OCI-LY7 (cell line): ENCODE results near the gene ATP5PD. TPM values are rescaled to one million over a fixed set of nuclear protein-coding genes. Genes with fewer than 3 reads are reported as not detected.

Source experiments
- BruUV-seq: library from RNA; stranded (reverse); fragments of 400-500 nt; replicated peaks from 2 replicates; lab custom pipeline; 2021; lab: Mats Ljungman, UMichigan
- CTCF ChIA-PET: fragments of 300-600 bp; sonication (Branson Sonifier 250); formaldehyde crosslinking; loops from one replicate; lab custom pipeline; 2022; ENCODE audit warnings: antibody characterized with exemption; ENCODE audit not compliant: unreplicated experiment; lab: Charles Lee
- POLR2A ChIA-PET: fragments of 300-600 bp; sonication (Branson Sonifier 250); formaldehyde crosslinking; loops from one replicate; lab custom pipeline; 2022; ENCODE audit warnings: antibody characterized with exemption; lab: Charles Lee
- DNase-seq: peaks from one replicate; pipeline ENCODE4 v3.0.0-alpha.2; 2015; ENCODE audit warnings: low spot score
- H2AFZ ChIP-seq: fragments of 200-600 bp; sonication (generic), shearing (Covaris generic); 2 replicates; pipeline ENCODE4 v1.6.1; 2014; ENCODE audit warnings: mild to moderate bottlenecking, antibody characterized with exemption, low read length, moderate library complexity
- H3K27ac ChIP-seq: fragments of 200-600 bp; sonication (generic); 2 replicates; pipeline ENCODE4 v1.5.1; 2014; ENCODE audit warnings: mixed run types, low read depth, mild to moderate bottlenecking, moderate library complexity, low read length, inconsistent platforms; ENCODE audit not compliant: poor library complexity, severe bottlenecking
- H3K36me3 ChIP-seq: fragments of 200-600 bp; sonication (generic); 2 replicates; pipeline ENCODE4 v1.6.1; 2014; ENCODE audit warnings: mild to moderate bottlenecking, antibody characterized with exemption, low read length, moderate library complexity, mixed read lengths; ENCODE audit not compliant: insufficient read depth
- H3K4me1 ChIP-seq: fragments of 200-600 bp; sonication (generic); 2 replicates; pipeline ENCODE4 v1.5.1; 2014; ENCODE audit warnings: mild to moderate bottlenecking, low read length; ENCODE audit not compliant: insufficient read depth, poor library complexity, severe bottlenecking
- H3K4me2 ChIP-seq: fragments of 200-600 bp; sonication (generic); 2 replicates; pipeline ENCODE4 v1.6.1; 2014; ENCODE audit warnings: mild to moderate bottlenecking, low read length
- H3K4me3 ChIP-seq: fragments of 200-600 bp; sonication (generic); 2 replicates; pipeline ENCODE4 v1.5.1; 2014; ENCODE audit warnings: mild to moderate bottlenecking, low read depth, low read length; ENCODE audit not compliant: poor library complexity, severe bottlenecking
- H3K79me2 ChIP-seq: fragments of 200-600 bp; sonication (generic); 2 replicates; pipeline ENCODE4 v1.6.1; 2016; ENCODE audit warnings: low read depth, mild to moderate bottlenecking, low read length, moderate library complexity, mixed read lengths; ENCODE audit not compliant: insufficient read depth
- H3K9me2 ChIP-seq: fragments of 200-600 bp; sonication (generic); 2 replicates; pipeline ENCODE4 v1.6.1; 2016; ENCODE audit warnings: mild to moderate bottlenecking, low read length, mixed read lengths; ENCODE audit not compliant: insufficient read depth
- H3K9me3 ChIP-seq: fragments of 200-600 bp; sonication (generic); 2 replicates; pipeline ENCODE4 v1.6.1; 2014; ENCODE audit warnings: mild to moderate bottlenecking, mixed run types, low read length, mixed read lengths
- H4K20me1 ChIP-seq: fragments of 200-600 bp; sonication (generic); 2 replicates; pipeline ENCODE4 v1.6.1; 2014; ENCODE audit warnings: mild to moderate bottlenecking, antibody characterized with exemption, low read length, moderate library complexity, mixed read lengths; ENCODE audit not compliant: insufficient read depth
- CTCF ChIP-seq: fragments of 200-600 bp; sonication (generic); conservative IDR thresholded peaks from 2 replicates; pipeline ENCODE4 v1.5.1; 2014; ENCODE audit warnings: mild to moderate bottlenecking, antibody characterized with exemption, low read length, moderate library complexity, mixed read lengths
- EZH2phosphoT487 ChIP-seq: fragments of 200-600 bp; sonication (generic); IDR thresholded peaks from 2 replicates; pipeline ENCODE4 v1.6.1; 2018; ENCODE audit warnings: low read depth, borderline replicate concordance, mild to moderate bottlenecking, mixed run types, antibody characterized with exemption, low read length, moderate library complexity, mixed read lengths
- intact Hi-C: fragments of 100-400 bp; cut with micrococcal nuclease; formaldehyde crosslinking; loops from one replicate; pipeline ENCODE4 v1.10.0; 2022; ENCODE audit not compliant: unreplicated experiment
- total RNA-seq, 2 experiments: library from RNA; depleted of rRNA in 1 of 2; stranded (reverse); fragments of >200 nt in 1 of 2; shearing (Covaris generic) in 1 of 2; gene quantifications; 2 replicates each; pipeline ENCODE4 v1.2.3, GENCODE V29; 2014 to 2022

Gene ATP5PD
- total RNA-seq, 2 experiments from 2014 or later = 301 to 317 TPM

GRCh38 chr17:75005291-75005690, 41.5 kb downstream of the ATP5PD start:
- Histone ChIP-seq H4K20me1 (no peaks in the 10 kb centered on the region), H2AFZ (no peak overlapping the region), H3K4me3 (no peak overlapping the region), H3K9me3 (no peaks in the 10 kb centered on the region), H3K27ac (no peak overlapping the region), H3K79me2 (no peaks in the 10 kb centered on the region), H3K9me2 (no peaks in the 10 kb centered on the region), H3K4me2 (no peak overlapping the region), H3K4me1 (peaks cover 4% of the 10 kb centered on the region), H3K36me3 (no peaks in the 10 kb centered on the region)
- TF ChIP-seq CTCF (no peak), EZH2phosphoT487 (no peak)
- ChIA-PET POLR2A (interaction anchor here (0.5 to 1.0 kb wide), 3 partner anchors 9 to 198 kb away, joined by 3 to 6 read pairs (median 3); no protein-coding TSS in a partner anchor), CTCF (interaction anchor here (0.5 kb wide), 1 partner anchor 168 kb away, joined by 5 read pairs; no protein-coding TSS in a partner anchor)
- no peak for DNase-seq
- no TSS peak for BruUV-seq
- intact Hi-C loops = no loop called here

- BruUV-seq = no TSS peak
- Histone ChIP-seq H3K4me2 (no peak overlapping the region), H4K20me1 (no peaks in the 10 kb centered on the region), H3K79me2 (no peaks in the 10 kb centered on the region), H3K36me3 (no peaks in the 10 kb centered on the region), H3K4me1 (peaks cover 4% of the 10 kb centered on the region), H3K27ac (no peak overlapping the region), H3K9me2 (no peaks in the 10 kb centered on the region), H3K4me3 (no peak overlapping the region), H3K9me3 (no peaks in the 10 kb centered on the region), H2AFZ (no peak overlapping the region)
- no peak for DNase-seq
- CTCF ChIA-PET = no interaction called here
- POLR2A ChIA-PET = interaction anchor here (1.0 to 1.9 kb wide), 2 partner anchors 9 to 131 kb away, joined by 3 to 7 read pairs; partner anchors contain the start of gene MRPL58
- TF ChIP-seq CTCF (no peak), EZH2phosphoT487 (no peak)
- intact Hi-C loops = no loop called here
Observed at GRCh38 chr17:75004371-75004770, 42.4 kb downstream of the ATP5PD start.

- POLR2A ChIA-PET = interaction anchor here (1.9 kb wide), 1 partner anchor 9 kb away, joined by 7 read pairs; the partner anchor contains the start of gene MRPL58
- Histone ChIP-seq H4K20me1 (no peaks in the 10 kb centered on the region), H3K79me2 (no peaks in the 10 kb centered on the region), H3K4me3 (no peak overlapping the region), H3K36me3 (no peaks in the 10 kb centered on the region), H3K4me2 (no peak overlapping the region), H3K4me1 (peaks cover 4% of the 10 kb centered on the region), H3K9me2 (no peaks in the 10 kb centered on the region), H2AFZ (no peak overlapping the region), H3K27ac (no peak overlapping the region), H3K9me3 (no peaks in the 10 kb centered on the region)
- no TSS peak for BruUV-seq
- intact Hi-C loops = no loop called here
- CTCF ChIA-PET = no interaction called here
- no peak for TF ChIP-seq CTCF
- TF ChIP-seq EZH2phosphoT487 = no peak
- no peak for DNase-seq
Observed at GRCh38 chr17:75003957-75004355, 42.8 kb downstream of the ATP5PD start.
